HCT116 (cell line): ENCODE measurements around the gene TTC6. TPM values are rescaled to one million over a fixed set of nuclear protein-coding genes. Genes with fewer than 3 reads are reported as not detected.

Source experiments
- ATAC-seq: fragments of 200-7000 bp; cut with Tn5 transposase; 2 replicates; pipeline ENCODE4 v1.9.1; 2020; ENCODE audit warnings: mild to moderate bottlenecking, moderate library complexity
- BruUV-seq: library from RNA; stranded (reverse); fragments of 400-500 nt; replicated peaks from 2 replicates; lab custom pipeline; 2021; lab: Mats Ljungman, UMichigan
- CTCF ChIA-PET: fragments of 300-600 bp; sonication (Branson Sonifier 250); formaldehyde crosslinking; loops from one replicate; lab custom pipeline; 2021; ENCODE audit warnings: antibody characterized with exemption; lab: Charles Lee
- POLR2A ChIA-PET: fragments of 300-600, 350-600 bp; sonication (Branson Sonifier 250); formaldehyde crosslinking; loops from one replicate; lab custom pipeline; 2021; ENCODE audit warnings: antibody characterized with exemption; lab: Charles Lee
- RAD21 ChIA-PET, 2 experiments: fragments of 300-600 bp; sonication (Branson Sonifier 250); formaldehyde crosslinking; loops; one replicate each; lab custom pipeline; 2023; ENCODE audit warnings: low total read pairs in 2 of 2; ENCODE audit not compliant: uncharacterized antibody in 2 of 2, unreplicated experiment in 2 of 2, low non-redundant PET in 1 of 2; lab: Charles Lee
- DNase-seq: peaks from one replicate; pipeline ENCODE4 v3.0.0-alpha.2; 2010; ENCODE audit warnings: low read depth, low spot score
- H2AFZ ChIP-seq: fragments of 200-600 bp; shearing (Covaris generic), sonication (generic); 2 replicates; pipeline ENCODE4 v1.6.1; 2017; ENCODE audit warnings: low read depth, mixed run types, mixed read lengths, antibody characterized with exemption, low read length; ENCODE audit not compliant: poor library complexity, severe bottlenecking
- H3K27ac ChIP-seq: 2 replicates; pipeline ENCODE4 v1.5.1; 2012; ENCODE audit warnings: low read depth, low read length
- H3K27me3 ChIP-seq: fragments of 200-600 bp; sonication (generic); 2 replicates; pipeline ENCODE4 v1.6.1; 2016; ENCODE audit warnings: mixed run types, low read length, mixed read lengths; ENCODE audit not compliant: insufficient read depth
- H3K36me3 ChIP-seq, 2 experiments: fragments of 200-500 bp in 1 of 2; fragments of 200-600 bp in 1 of 2; sonication (Bioruptor generic) in 1 of 2; sonication (generic) in 1 of 2; 2 replicates each; pipeline versions ENCODE4 v1.5.1 to v1.6.1; 2014 to 2016; ENCODE audit warnings: low read length in 2 of 2, inconsistent platforms in 1 of 2, mixed read lengths in 1 of 2, mixed run types in 1 of 2; ENCODE audit not compliant: insufficient read depth in 2 of 2, control insufficient read depth in 1 of 2
- H3K4me1 ChIP-seq, 2 experiments: fragments of 200-600 bp in 1 of 2; sonication (generic) in 1 of 2; 2 replicates each; pipeline versions ENCODE4 v1.5.1 to v1.6.1; 2012 to 2017; ENCODE audit warnings: low read length in 2 of 2, inconsistent platforms in 1 of 2, mild to moderate bottlenecking in 1 of 2, mixed read lengths in 1 of 2, mixed run types in 1 of 2, moderate library complexity in 1 of 2; ENCODE audit not compliant: insufficient read depth in 2 of 2, control insufficient read depth in 1 of 2
- H3K4me2 ChIP-seq: fragments of 200-600 bp; sonication (generic); 2 replicates; pipeline ENCODE4 v1.6.1; 2017; ENCODE audit warnings: mixed run types, low read length, mixed read lengths
- H3K4me3 ChIP-seq, 2 experiments: fragments of 200-600 bp in 1 of 2; sonication (generic) in 1 of 2; replicated peaks in 1 of 2; 2 replicates each; pipeline ENCODE4 v1.5.1; 2011 to 2016; ENCODE audit warnings: low read length in 2 of 2, control low read depth in 1 of 2, low read depth in 1 of 2, mild to moderate bottlenecking in 1 of 2, mixed read lengths in 1 of 2, mixed run types in 1 of 2
- H3K79me2 ChIP-seq: fragments of 200-600 bp; sonication (generic); 2 replicates; pipeline ENCODE4 v1.6.1; 2017; ENCODE audit warnings: mild to moderate bottlenecking, mixed run types, low read length, moderate library complexity, mixed read lengths; ENCODE audit not compliant: insufficient read depth
- H3K9ac ChIP-seq: fragments of 200-600 bp; sonication (generic); 2 replicates; pipeline ENCODE4 v1.6.1; 2016; ENCODE audit warnings: low read length, mixed read lengths
- H3K9me2 ChIP-seq: fragments of 200-600 bp; sonication (generic), shearing (Covaris generic); 2 replicates; pipeline ENCODE4 v1.6.1; 2017; ENCODE audit warnings: mixed run types, mild to moderate bottlenecking, moderate library complexity; ENCODE audit not compliant: insufficient read depth
- H3K9me3 ChIP-seq, 2 experiments: fragments of 200-500 bp in 1 of 2; fragments of 200-600 bp in 1 of 2; sonication (Bioruptor generic) in 1 of 2; sonication (generic) in 1 of 2; 2 replicates each; pipeline ENCODE4 v1.6.1; 2014 to 2017; ENCODE audit warnings: low read length in 2 of 2, mixed read lengths in 2 of 2, inconsistent platforms in 1 of 2, low read depth in 1 of 2, mild to moderate bottlenecking in 1 of 2, mixed run types in 1 of 2, moderate library complexity in 1 of 2; ENCODE audit not compliant: control insufficient read depth in 1 of 2, insufficient read depth in 1 of 2
- H4K20me1 ChIP-seq: fragments of 200-600 bp; sonication (generic), shearing (Covaris generic); 2 replicates; pipeline ENCODE4 v1.6.1; 2017; ENCODE audit warnings: mixed run types, mild to moderate bottlenecking, moderate library complexity; ENCODE audit not compliant: insufficient read depth
- CBX3 ChIP-seq: IDR thresholded peaks from 2 replicates; pipeline ENCODE4 v1.6.1; 2012; ENCODE audit warnings: low read depth
- CEBPB ChIP-seq: IDR thresholded peaks from 2 replicates; pipeline ENCODE4 v1.6.1; 2012; ENCODE audit warnings: low read depth
- CTCF ChIP-seq, 3 experiments: fragments of 200-600 bp in 1 of 3; sonication (generic) in 1 of 3; IDR thresholded peaks in 2 of 3; conservative IDR thresholded peaks in 1 of 3; 2 replicates each; pipeline ENCODE4 v1.5.1; 2012 to 2017; ENCODE audit warnings: low read depth in 2 of 3, low read length in 2 of 3, antibody characterized with exemption in 1 of 3, borderline replicate concordance in 1 of 3, control low read depth in 1 of 3, mild to moderate bottlenecking in 1 of 3, mixed read lengths in 1 of 3, mixed run types in 1 of 3, moderate library complexity in 1 of 3; ENCODE audit not compliant: insufficient read depth in 1 of 3
- EGR1 ChIP-seq: IDR thresholded peaks from 2 replicates; pipeline ENCODE4 v1.6.1; 2012; ENCODE audit warnings: low read depth
- ELF1 ChIP-seq: IDR thresholded peaks from 2 replicates; pipeline ENCODE4 v1.6.1; 2012; ENCODE audit warnings: low read depth, borderline replicate concordance
- EZH2 ChIP-seq: fragments of 200-600 bp; sonication (generic); IDR thresholded peaks from 2 replicates; pipeline ENCODE4 v1.6.1; 2017; ENCODE audit warnings: antibody characterized with exemption, mixed run types
- EZH2phosphoT487 ChIP-seq: fragments of 200-600 bp; IDR thresholded peaks from 2 replicates; pipeline ENCODE4 v1.6.1; 2018; ENCODE audit warnings: antibody characterized with exemption, borderline replicate concordance
- MAX ChIP-seq: IDR thresholded peaks from 2 replicates; pipeline ENCODE4 v1.6.1; 2012
- POLR2A ChIP-seq: IDR thresholded peaks from 2 replicates; pipeline ENCODE4 v1.7.0; 2011; ENCODE audit warnings: borderline replicate concordance; ENCODE audit not compliant: insufficient read depth, insufficient read length; ENCODE audit errors: extremely low read depth
- POLR2AphosphoS5 ChIP-seq: IDR thresholded peaks from 2 replicates; pipeline ENCODE4 v1.6.1; 2011; ENCODE audit warnings: mild to moderate bottlenecking, low read depth, low read length, moderate library complexity
- SIN3A ChIP-seq: IDR thresholded peaks from 2 replicates; pipeline ENCODE4 v1.6.1; 2012; ENCODE audit warnings: low read depth
- SRF ChIP-seq: IDR thresholded peaks from 2 replicates; pipeline ENCODE4 v1.6.1; 2012; ENCODE audit warnings: low read depth
- TCF7L2 ChIP-seq: IDR thresholded peaks from 2 replicates; pipeline ENCODE4 v1.7.0; 2011; ENCODE audit warnings: borderline replicate concordance, inconsistent platforms; ENCODE audit not compliant: insufficient read depth, insufficient read length; ENCODE audit errors: extremely low read depth
- YY1 ChIP-seq: IDR thresholded peaks from 2 replicates; pipeline ENCODE4 v1.6.1; 2011; ENCODE audit warnings: low read length, low read depth, moderate library complexity, mild to moderate bottlenecking; ENCODE audit not compliant: insufficient replicate concordance; ENCODE audit errors: extremely low read depth
- ZFX ChIP-seq: fragments of 450-650 bp; IDR thresholded peaks from 2 replicates; pipeline ENCODE4 v1.6.1; 2017
- intact Hi-C: fragments of 100-400 bp; cut with micrococcal nuclease; formaldehyde crosslinking; loops from 2 replicates; pipeline ENCODE4 v1.10.0; 2022
- total RNA-seq: library from RNA; stranded (reverse); gene quantifications from one replicate; pipeline ENCODE4 v1.2.1, GENCODE V29; 2021; ENCODE audit not compliant: unreplicated experiment
- TF ChIP-seq, protein P1 (sequence below): IDR thresholded peaks from 2 replicates; pipeline ENCODE4 v1.6.1; 2012; ENCODE audit warnings: low read depth
- TF ChIP-seq, protein P2 (sequence below): IDR thresholded peaks from 2 replicates; pipeline ENCODE4 v1.6.1; 2012

The TTC6 gene
- total RNA-seq, 1 experiment from 2014 or later = 0.10 TPM

DNA sequence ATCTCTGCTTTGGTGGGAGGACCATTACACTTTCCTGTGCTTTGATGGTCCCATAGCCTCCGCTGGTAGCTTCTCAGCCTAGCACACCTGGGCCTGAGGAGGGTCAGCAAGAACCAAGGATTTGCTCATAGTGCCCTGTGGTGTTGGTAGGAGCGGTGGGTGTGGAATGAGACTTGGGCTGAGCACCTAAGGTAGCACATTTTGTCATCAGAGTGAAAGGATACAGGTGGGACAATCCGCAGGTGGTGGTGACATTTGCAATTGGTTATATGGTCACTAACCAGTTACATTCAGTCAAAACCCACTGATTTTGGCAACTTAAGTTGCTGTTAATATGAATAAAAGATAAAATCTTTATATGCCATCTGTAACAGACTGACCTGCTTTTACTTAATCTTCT, 46.7 kb downstream of the TTC6 start:
- Histone ChIP-seq H4K20me1 (no peaks in the 10 kb centered on the region), H2AFZ (no peak overlapping the region)
- no TSS peak for BruUV-seq
- CTCF ChIA-PET = no interaction called here
- TF ChIP-seq ZFX = no peak
- no peak for TF ChIP-seq EZH2phosphoT487
- TF ChIP-seq POLR2A = no peak
- no peak for TF ChIP-seq POLR2AphosphoS5
- no peak for TF ChIP-seq SRF
- no peak for TF ChIP-seq CBX3
- no peak for TF ChIP-seq EGR1
- TF ChIP-seq, all 23 proteins: peak for 0
- ATAC-seq = no peak
- H3K9me3 ChIP-seq = no peaks in the 10 kb centered on the region
- no peaks in the 10 kb centered on the region for H3K9me2 ChIP-seq
- no peaks in the 10 kb centered on the region for H3K79me2 ChIP-seq
- no peaks in the 10 kb centered on the region for H3K4me1 ChIP-seq
- no peaks in the 10 kb centered on the region for H3K36me3 ChIP-seq
- intact Hi-C loops = no loop called here
- no peak overlapping the region for H3K4me2 ChIP-seq
- H3K27ac ChIP-seq = no peak overlapping the region
- no peaks in the 10 kb centered on the region for H3K27me3 ChIP-seq
- POLR2A ChIA-PET = no interaction called here
- no peak overlapping the region for H3K9ac ChIP-seq
- no peak overlapping the region for H3K4me3 ChIP-seq
- no peak for DNase-seq
- RAD21 ChIA-PET = no interaction called here

- H2AFZ ChIP-seq = no peak overlapping the region
- no peak overlapping the region for H3K9ac ChIP-seq
- H3K27ac ChIP-seq = no peak overlapping the region
- intact Hi-C loops = no loop called here
- no peaks in the 10 kb centered on the region for H3K79me2 ChIP-seq
- POLR2A ChIA-PET = no interaction called here
- no peaks in the 10 kb centered on the region for H3K36me3 ChIP-seq
- H3K4me1 ChIP-seq = no peaks in the 10 kb centered on the region
- no peaks in the 10 kb centered on the region for H3K9me3 ChIP-seq
- no TSS peak for BruUV-seq
- H3K4me2 ChIP-seq = no peak overlapping the region
- RAD21 ChIA-PET = no interaction called here
- no peaks in the 10 kb centered on the region for H3K9me2 ChIP-seq
- H3K4me3 ChIP-seq = no peak overlapping the region
- H4K20me1 ChIP-seq = no peaks in the 10 kb centered on the region
- DNase-seq = no peak
- CTCF ChIA-PET = no interaction called here
- no peak for ATAC-seq
- no peaks in the 10 kb centered on the region for H3K27me3 ChIP-seq
- TF ChIP-seq YY1 (no peak), POLR2AphosphoS5 (no peak), ELF1 (no peak), MAX (no peak), TCF7L2 (no peak), CTCF (IDR thresholded peaks at IDR 0.05 in 2 of 3, conservative IDR thresholded peaks at IDR 0.05 in 1 of 3; ENCODE audit: borderline replicate concordance in 1 of 3, insufficient read depth in 1 of 3, low read depth in 2 of 3, low read length in 2 of 3) (no peak), EZH2 (no peak), CEBPB (no peak), SIN3A (no peak), ZFX (no peak)
- TF ChIP-seq, protein P1, sequence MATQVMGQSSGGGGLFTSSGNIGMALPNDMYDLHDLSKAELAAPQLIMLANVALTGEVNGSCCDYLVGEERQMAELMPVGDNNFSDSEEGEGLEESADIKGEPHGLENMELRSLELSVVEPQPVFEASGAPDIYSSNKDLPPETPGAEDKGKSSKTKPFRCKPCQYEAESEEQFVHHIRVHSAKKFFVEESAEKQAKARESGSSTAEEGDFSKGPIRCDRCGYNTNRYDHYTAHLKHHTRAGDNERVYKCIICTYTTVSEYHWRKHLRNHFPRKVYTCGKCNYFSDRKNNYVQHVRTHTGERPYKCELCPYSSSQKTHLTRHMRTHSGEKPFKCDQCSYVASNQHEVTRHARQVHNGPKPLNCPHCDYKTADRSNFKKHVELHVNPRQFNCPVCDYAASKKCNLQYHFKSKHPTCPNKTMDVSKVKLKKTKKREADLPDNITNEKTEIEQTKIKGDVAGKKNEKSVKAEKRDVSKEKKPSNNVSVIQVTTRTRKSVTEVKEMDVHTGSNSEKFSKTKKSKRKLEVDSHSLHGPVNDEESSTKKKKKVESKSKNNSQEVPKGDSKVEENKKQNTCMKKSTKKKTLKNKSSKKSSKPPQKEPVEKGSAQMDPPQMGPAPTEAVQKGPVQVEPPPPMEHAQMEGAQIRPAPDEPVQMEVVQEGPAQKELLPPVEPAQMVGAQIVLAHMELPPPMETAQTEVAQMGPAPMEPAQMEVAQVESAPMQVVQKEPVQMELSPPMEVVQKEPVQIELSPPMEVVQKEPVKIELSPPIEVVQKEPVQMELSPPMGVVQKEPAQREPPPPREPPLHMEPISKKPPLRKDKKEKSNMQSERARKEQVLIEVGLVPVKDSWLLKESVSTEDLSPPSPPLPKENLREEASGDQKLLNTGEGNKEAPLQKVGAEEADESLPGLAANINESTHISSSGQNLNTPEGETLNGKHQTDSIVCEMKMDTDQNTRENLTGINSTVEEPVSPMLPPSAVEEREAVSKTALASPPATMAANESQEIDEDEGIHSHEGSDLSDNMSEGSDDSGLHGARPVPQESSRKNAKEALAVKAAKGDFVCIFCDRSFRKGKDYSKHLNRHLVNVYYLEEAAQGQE = no peak
- TF ChIP-seq, protein P2, sequence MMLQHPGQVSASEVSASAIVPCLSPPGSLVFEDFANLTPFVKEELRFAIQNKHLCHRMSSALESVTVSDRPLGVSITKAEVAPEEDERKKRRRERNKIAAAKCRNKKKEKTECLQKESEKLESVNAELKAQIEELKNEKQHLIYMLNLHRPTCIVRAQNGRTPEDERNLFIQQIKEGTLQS = no peak
Observed at GRCh38 chr14:37643701-37644100, 48.3 kb downstream of the TTC6 start.
